Pancreas (tissue), 10 donors: ENCODE data around the gene DNAJC16. TPM values are rescaled to one million over a fixed set of nuclear protein-coding genes. Genes with fewer than 3 reads are reported as not detected.
A peak's percentile ranks its signal among the peaks of the same experiment; 100 is the strongest.

ENCODE experiments used
- ATAC-seq, 4 donors: fragments of 200-7000 bp; cut with Tn5 transposase; one replicate each; pipeline versions ENCODE4 v1.8.0 to v1.9.1; 2020; ENCODE audit warnings: mild to moderate bottlenecking in 4 of 4, moderate library complexity in 4 of 4
- DNase-seq, 6 donors: peaks; one replicate each; pipeline ENCODE4 v3.0.0-alpha.2; 2020
- FAIRE-seq: peaks from 2 replicates; lab custom pipeline; 2012; peaks lifted over from hg19 to GRCh38; lab: Jason Lieb, UNC
- H3K27ac ChIP-seq, 4 donors: fragments of 200-600 bp; sonication (generic); 1 replicate in 3 of 4; 2 replicates in 1 of 4; pipeline versions ENCODE4 v1.5.0 to v1.8.0; 2020
- H3K27me3 ChIP-seq, 4 donors: fragments of 200-600 bp; one replicate each; pipeline ENCODE4 v1.8.0; 2021
- H3K36me3 ChIP-seq, 3 donors: fragments of 200-600 bp; sonication (generic) in 1 of 3; one replicate each; pipeline versions ENCODE4 v1.5.0 to v1.8.0; 2020 to 2021
- H3K4me1 ChIP-seq, 3 donors: fragments of 200-600 bp; one replicate each; pipeline ENCODE4 v1.8.0; 2021
- H3K4me3 ChIP-seq, 4 donors: fragments of 200-600 bp; sonication (generic) in 2 of 4; one replicate each; pipeline versions ENCODE4 v1.5.0 to v1.8.0; 2020 to 2021
- H3K9me3 ChIP-seq, 4 donors: fragments of 200-600 bp; one replicate each; pipeline ENCODE4 v1.8.0; 2021
- CTCF ChIP-seq, 4 donors: fragments of 200-600 bp; sonication (generic) in 3 of 4; IDR thresholded peaks; one replicate each; pipeline versions ENCODE4 v1.5.0 to v1.8.0; 2021; ENCODE audit warnings: antibody characterized with exemption in 4 of 4
- WGBS, 2 donors: extraction: QIAGEN DNeasy Blood & Tissue Kit; methylation state at CpG; one replicate each; pipeline ENCODE4 v1.1.7; 2013; 5-methylcytosine and 5-hydroxymethylcytosine counted together
- intact Hi-C, 3 donors: fragments of 100-400 bp; cut with DNase I; formaldehyde crosslinking; loops; one replicate each; pipeline versions ENCODE4 v1.11.1 to v1.14.2; 2022
- polyA plus RNA-seq, 2 donors: library from polyadenylated mRNA; stranded (reverse); fragments of 200-250 nt; gene quantifications; one replicate each; pipeline ENCODE4 v1.2.3, GENCODE V29; 2013
- total RNA-seq, 6 donors: library from RNA; stranded (reverse); fragmentation: NEBNext Ultra II Directional in 4 of 6; extraction: Animal tissue kit (Norgen Biotek cat#: 25700) in 4 of 6; gene quantifications; one replicate each; pipeline versions ENCODE4 v1.2.1 to v1.2.4, GENCODE V29; 2021 to 2023
- donor health status: healthy with polysubstance abuse.
- donor health status: DM: no; HTN: no; CAD: no; lungs with moderate emphysema.
- donor health status: DM: no; HTN: no; CAD: no.
- donor health status: control.
- donor health status: control.
- donor health status: Bipolar disorder and iron deficiency.
- donor health status: DM: yes; HTN: yes; CAD: no.
- donor health status: DM: no; HTN: no; CAD: no.
- donor health status: DM: no; HTN: no; CAD: no.
- donor health status: DM: yes; HTN: yes; CAD: no.

Gene DNAJC16
- total and polyA plus RNA-seq, 8 donors = 5.0 to 16.2 (median 9.9) TPM

- FAIRE-seq = no peak
- peak in 1 of 6 donors; percentile 36 for DNase-seq
Observed at GRCh38 chr1:15523104-15524020, 3.3 kb upstream of the DNAJC16 start.

GRCh38 chr1:15524021-15524282 lies 2.7 kb upstream of the DNAJC16 start, which contains the start of gene CASP9:
Gene CASP9 (minus strand): TSS chr1:15524215. CDS start chr1:15524200, 15 bp downstream.
- no peak for ATAC-seq
- intact Hi-C loops = no loop called here

More at GRCh38 chr1:15523104-15524020, 3.3 kb upstream of the DNAJC16 start:
- Histone ChIP-seq H3K4me1 (peaks cover 16 to 27% (median 19%) of the 10 kb centered on the region in 3 donors), H3K9me3 (no peaks in the 10 kb centered on the region), H3K36me3 (no peaks in the 10 kb centered on the region), H3K27ac (peak overlapping the region; percentile 84 to 96 (median 93)), H3K4me3 (peak overlapping the region; percentile 60 to 71 (median 66)), H3K27me3 (no peaks in the 10 kb centered on the region)
- 30 to 32% methylated on average over 18 of the region's 18 CpGs for WGBS, 2 donors
- no peak for ATAC-seq
- intact Hi-C loops = no loop called here
- TF ChIP-seq CTCF (IDR thresholded peaks at IDR 0.05) = no peak

GRCh38 chr1:15524283-15525049 lies 2.2 kb upstream of the DNAJC16 start:
- TF ChIP-seq CTCF (IDR thresholded peaks at IDR 0.05) = no peak
- Histone ChIP-seq H3K9me3 (no peaks in the 10 kb centered on the region), H3K4me1 (peaks cover 19 to 28% (median 22%) of the 10 kb centered on the region in 3 donors), H3K36me3 (no peaks in the 10 kb centered on the region), H3K4me3 (peak overlapping the region; percentile 60 to 71 (median 66)), H3K27ac (peak overlapping the region; percentile 91 to 97 (median 96)), H3K27me3 (no peaks in the 10 kb centered on the region)
- FAIRE-seq (no peak), ATAC-seq (peak; percentile 65 to 74 (median 66)), DNase-seq (peak; percentile 99 to 100 (median 100))
- intact Hi-C loops = no loop called here
- 1 to 2% methylated on average over 40 to 87 of the region's 88 CpGs for WGBS, 2 donors

More at GRCh38 chr1:15524021-15524282, 2.7 kb upstream of the DNAJC16 start, which contains the start of gene CASP9:
- 1% methylated on average over 22 to 27 of the region's 27 CpGs for WGBS, 2 donors
- no peak for FAIRE-seq
- no peak for TF ChIP-seq CTCF (IDR thresholded peaks at IDR 0.05)
- Histone ChIP-seq H3K27ac (peak within 1 kb of the TSS; percentile 91 to 97 (median 96)), H3K27me3 (no peaks in the 10 kb centered on the region), H3K4me1 (peaks cover 19 to 28% (median 22%) of the 10 kb centered on the region in 3 donors), H3K36me3 (no peaks in the 10 kb centered on the region), H3K9me3 (no peaks in the 10 kb centered on the region), H3K4me3 (peak within 1 kb of the TSS; percentile 60 to 89 (median 66))
- no peak for DNase-seq

- Histone ChIP-seq H3K4me1 (peaks cover 19 to 28% (median 22%) of the 10 kb centered on the region in 3 donors), H3K27me3 (no peaks in the 10 kb centered on the region), H3K27ac (peak overlapping the region; percentile 72 to 97 (median 90)), H3K36me3 (no peaks in the 10 kb centered on the region), H3K9me3 (no peaks in the 10 kb centered on the region), H3K4me3 (peak overlapping the region in 3 of 4 donors; percentile 21 to 89 (median 29))
- intact Hi-C loops = no loop called here
- no peak for FAIRE-seq
- WGBS, 2 donors = 2 to 3% methylated on average over 40 of the region's 40 CpGs
- peak in 2 of 6 donors; percentile 47 to 99 for DNase-seq
- TF ChIP-seq CTCF (IDR thresholded peaks at IDR 0.05) = no peak
- ATAC-seq = peak in 3 of 4 donors; percentile 67 to 73 (median 72)
Observed at GRCh38 chr1:15525050-15526020, 1.3 kb upstream of the DNAJC16 start.
